ENCODE data around the gene SORCS3.

The SORCS3 gene

GRCh38 chr10:105085980-105086379, 444.9 kb downstream of the SORCS3 start:
- FAIRE-seq (no peak), DNase-seq (ENCODE audit: insufficient read length, low spot score) (no peak)

GRCh38 chr10:105094048-105094447, 453.0 kb downstream of the SORCS3 start:
- no peak for TF ChIP-seq CTCF (IDR thresholded peaks at IDR 0.05; ENCODE audit: insufficient read depth, missing control alignments)
- FAIRE-seq (no peak), DNase-seq (ENCODE audit: insufficient read length, low spot score) (no peak)

More at GRCh38 chr10:105085980-105086379, 444.9 kb downstream of the SORCS3 start:
- no peak for TF ChIP-seq CTCF (IDR thresholded peaks at IDR 0.05; ENCODE audit: insufficient read depth, missing control alignments)

DNA sequence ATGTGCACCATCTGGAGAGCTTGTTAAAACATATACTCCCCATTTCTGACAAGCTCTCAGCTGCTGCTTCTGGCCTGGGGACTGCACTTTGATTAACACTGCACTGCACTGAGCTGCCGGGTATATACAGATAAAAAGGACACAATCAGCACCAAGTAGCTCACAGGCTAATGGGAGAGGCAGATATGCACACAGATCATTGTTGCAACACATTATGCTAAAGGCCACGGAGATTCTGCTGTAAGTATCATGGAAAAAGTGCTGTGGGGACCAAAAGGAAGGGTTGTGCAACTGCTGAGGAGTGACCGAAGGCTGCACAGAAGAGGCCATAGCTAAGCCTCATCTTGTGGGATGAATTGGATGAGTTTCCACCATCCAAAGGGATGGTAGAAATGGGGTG, 455.2 kb downstream of the SORCS3 start:
- TF ChIP-seq CTCF (IDR thresholded peaks at IDR 0.05; ENCODE audit: insufficient read depth, missing control alignments): no peak
- DNase-seq (ENCODE audit: insufficient read length, low spot score): no peak
- no peak for FAIRE-seq

- no peak for TF ChIP-seq CTCF (IDR thresholded peaks at IDR 0.05; ENCODE audit: insufficient read depth, missing control alignments)
- DNase-seq (ENCODE audit: insufficient read length, low spot score) (no peak), FAIRE-seq (no peak)
Measured at GRCh38 chr10:105102977-105103376, 461.9 kb downstream of the SORCS3 start.

DNA sequence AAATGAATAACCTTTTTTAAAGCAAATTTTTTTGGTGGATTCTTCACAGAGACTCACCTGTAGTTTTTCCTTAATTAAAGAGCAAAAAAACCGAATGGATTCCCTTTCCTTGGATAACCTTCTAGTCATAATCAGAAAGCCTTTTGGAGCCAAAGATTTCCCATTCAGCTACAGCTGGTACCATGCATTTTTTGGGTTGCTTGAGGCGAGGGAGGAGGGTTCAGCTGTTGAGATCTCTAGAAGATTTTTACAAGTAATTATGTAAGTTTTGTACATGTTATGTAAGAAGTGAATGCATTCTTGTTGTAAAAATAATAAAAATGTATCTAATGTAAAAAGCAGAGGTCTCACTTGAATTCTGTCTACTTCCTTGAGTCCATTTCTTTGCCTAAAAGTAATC, 463.2 kb downstream of the SORCS3 start:
- no peak for FAIRE-seq
- no peak for DNase-seq (ENCODE audit: insufficient read length, low spot score)

DNA sequence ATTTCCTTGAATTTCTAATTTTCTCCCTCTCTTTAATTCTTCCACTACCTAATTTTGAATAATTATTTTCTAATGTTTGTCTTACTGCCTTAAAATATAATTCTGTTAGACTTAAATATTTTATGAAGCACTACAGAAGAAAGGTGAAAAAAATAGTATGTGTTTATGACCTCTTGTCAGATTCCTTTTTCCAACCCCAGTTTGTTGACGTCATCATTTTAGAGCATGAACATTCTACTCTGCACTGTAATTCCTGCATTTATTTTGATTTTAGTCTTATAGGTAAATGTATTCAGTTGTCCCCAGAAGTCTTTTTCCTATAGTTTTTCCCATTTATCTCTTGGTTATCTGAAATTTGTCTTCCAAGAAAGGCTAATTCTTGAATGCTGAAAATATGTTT, 468.1 kb downstream of the SORCS3 start:
- DNase-seq (ENCODE audit: insufficient read length, low spot score) (no peak), FAIRE-seq (no peak)
- no peak for TF ChIP-seq CTCF (IDR thresholded peaks at IDR 0.05; ENCODE audit: insufficient read depth, missing control alignments)

More for the DNA sequence above, 463.2 kb downstream of the SORCS3 start:
- no peak for TF ChIP-seq CTCF (IDR thresholded peaks at IDR 0.05; ENCODE audit: insufficient read depth, missing control alignments)

- FAIRE-seq: no peak
- no peak for TF ChIP-seq CTCF (IDR thresholded peaks at IDR 0.05; ENCODE audit: insufficient read depth, missing control alignments)
- DNase-seq (ENCODE audit: insufficient read length, low spot score): no peak
Measured at GRCh38 chr10:105112862-105113261, 471.8 kb downstream of the SORCS3 start.

All from D721Med (cell line).